Liver (tissue), 9 donors: ENCODE measurements around the gene SRPX2. TPM values are rescaled to one million over a fixed set of nuclear protein-coding genes. Genes with fewer than 3 reads are reported as not detected.

Source experiments
- DNase-seq: peaks from one replicate; pipeline ENCODE4 v3.0.0-alpha.2; 2017; ENCODE audit warnings: low spot score
- H3K27ac ChIP-seq, 2 donors: one replicate each; pipeline ENCODE4 v1.7.0; 2013; ENCODE audit warnings: inconsistent platforms in 2 of 2, low read length in 2 of 2, control low read depth in 1 of 2, low read depth in 1 of 2, mild to moderate bottlenecking in 1 of 2
- H3K27me3 ChIP-seq, 4 donors: one replicate each; pipeline versions ENCODE4 v1.6.1 to v1.7.0; 2013; ENCODE audit warnings: low read length in 3 of 4, inconsistent platforms in 1 of 4, mild to moderate bottlenecking in 1 of 4, moderate library complexity in 1 of 4; ENCODE audit not compliant: control insufficient read depth in 4 of 4, insufficient read depth in 4 of 4
- H3K36me3 ChIP-seq, 4 donors: one replicate each; pipeline versions ENCODE4 v1.6.1 to v1.7.0; 2013; ENCODE audit warnings: low read length in 3 of 4, mild to moderate bottlenecking in 3 of 4, low read depth in 1 of 4, moderate library complexity in 1 of 4; ENCODE audit not compliant: control insufficient read depth in 4 of 4, insufficient read depth in 3 of 4
- H3K4me1 ChIP-seq, 4 donors: one replicate each; pipeline versions ENCODE4 v1.6.1 to v1.7.0; 2013; ENCODE audit warnings: low read length in 3 of 4, mild to moderate bottlenecking in 3 of 4, moderate library complexity in 1 of 4; ENCODE audit not compliant: control insufficient read depth in 4 of 4, insufficient read depth in 4 of 4
- H3K4me3 ChIP-seq, 3 donors: one replicate each; pipeline versions ENCODE4 v1.6.1 to v1.7.0; 2013; ENCODE audit warnings: low read length in 3 of 3, control low read depth in 1 of 3, low read depth in 1 of 3, mild to moderate bottlenecking in 1 of 3
- H3K9ac ChIP-seq, 2 donors: one replicate each; pipeline ENCODE4 v1.7.0; 2013; ENCODE audit warnings: low read length in 2 of 2, mild to moderate bottlenecking in 2 of 2, moderate library complexity in 2 of 2, control low read depth in 1 of 2, low read depth in 1 of 2
- H3K9me3 ChIP-seq, 4 donors: one replicate each; pipeline versions ENCODE4 v1.6.1 to v1.7.0; 2013; ENCODE audit warnings: low read length in 3 of 4; ENCODE audit not compliant: control insufficient read depth in 4 of 4
- ATF3 ChIP-seq: IDR thresholded peaks from 2 replicates; pipeline ENCODE4 v1.6.1; 2016; ENCODE audit warnings: antibody characterized with exemption
- CTCF ChIP-seq: fragments of 150-350 bp; IDR thresholded peaks from 2 replicates; pipeline ENCODE4 v1.5.1; 2017; ENCODE audit warnings: improper control_type of control experiment, low read depth, low read length; ENCODE audit not compliant: missing input control
- EGR1 ChIP-seq, 2 donors: IDR thresholded peaks; 2 replicates each; pipeline ENCODE4 v1.6.1; 2016 to 2018; ENCODE audit warnings: antibody characterized with exemption in 2 of 2, low read depth in 2 of 2
- FOXA1 ChIP-seq: IDR thresholded peaks from 2 replicates; pipeline ENCODE4 v1.6.1; 2016; ENCODE audit warnings: antibody characterized with exemption
- GABPA ChIP-seq, 2 donors: IDR thresholded peaks in 1 of 2; conservative IDR thresholded peaks in 1 of 2; 2 replicates each; pipeline ENCODE4 v1.6.1; 2016; ENCODE audit warnings: antibody characterized with exemption in 2 of 2, mild to moderate bottlenecking in 1 of 2, moderate library complexity in 1 of 2
- HNF4A ChIP-seq, 2 donors: conservative IDR thresholded peaks; 2 replicates each; pipeline ENCODE4 v1.6.1; 2016; ENCODE audit warnings: antibody characterized with exemption in 2 of 2, mild to moderate bottlenecking in 2 of 2
- HNF4G ChIP-seq: IDR thresholded peaks from 2 replicates; pipeline ENCODE4 v1.6.1; 2016; ENCODE audit warnings: antibody characterized with exemption
- MAX ChIP-seq: IDR thresholded peaks from 2 replicates; pipeline ENCODE4 v1.6.1; 2016; ENCODE audit warnings: antibody characterized with exemption
- NR2F2 ChIP-seq: IDR thresholded peaks from 2 replicates; pipeline ENCODE4 v1.6.1; 2016; ENCODE audit warnings: antibody characterized with exemption
- RAD21 ChIP-seq, 2 donors: IDR thresholded peaks; 2 replicates each; pipeline ENCODE4 v1.6.1; 2016; ENCODE audit warnings: antibody characterized with exemption in 2 of 2, mild to moderate bottlenecking in 2 of 2
- REST ChIP-seq: IDR thresholded peaks from 2 replicates; pipeline ENCODE4 v1.6.1; 2016; ENCODE audit warnings: antibody characterized with exemption, mild to moderate bottlenecking
- RXRA ChIP-seq, 2 donors: IDR thresholded peaks; 2 replicates each; pipeline ENCODE4 v1.6.1; 2017 to 2018; ENCODE audit warnings: antibody characterized with exemption in 2 of 2, mild to moderate bottlenecking in 1 of 2
- TAF1 ChIP-seq: conservative IDR thresholded peaks from 2 replicates; pipeline ENCODE4 v1.6.1; 2016; ENCODE audit warnings: antibody characterized with exemption, mild to moderate bottlenecking
- YY1 ChIP-seq: IDR thresholded peaks from 2 replicates; pipeline ENCODE4 v1.6.1; 2016; ENCODE audit warnings: antibody characterized with exemption, mild to moderate bottlenecking
- ZBTB33 ChIP-seq: IDR thresholded peaks from 2 replicates; pipeline ENCODE4 v1.6.1; 2016; ENCODE audit warnings: antibody characterized with exemption
- WGBS: extraction: QIAGEN DNeasy Blood & Tissue Kit; methylation state at CpG from one replicate; pipeline ENCODE4 v1.1.7; 2013; 5-methylcytosine and 5-hydroxymethylcytosine counted together
- polyA plus RNA-seq, 2 donors: library from polyadenylated mRNA; stranded (reverse) in 1 of 2; unstranded in 1 of 2; fragments of 200-250 nt in 1 of 2; fragments of >200 nt in 1 of 2; fragmentation: Nextera tagmentation in 1 of 2; extraction: Ambion mirVana in 1 of 2; gene quantifications; one replicate each; pipeline versions ENCODE4 v1.2.1 to v1.2.3, GENCODE V29; 2013 to 2015
- total RNA-seq, 2 donors: library from RNA; depleted of rRNA; stranded (reverse); fragments of >200 nt; gene quantifications; one replicate each; pipeline ENCODE4 v1.2.3, GENCODE V29; 2014
- donor health status: healthy.
- donor health status: healthy.
- donor health status: healthy.
- donor health status: healthy.
- donor health status: healthy.

Gene SRPX2
- total and polyA plus RNA-seq, 4 donors = 0.47 to 7.8 (median 4.7) TPM

GRCh38 chrX:100662796-100663195 is 18.8 kb downstream of the SRPX2 start:
- Histone ChIP-seq H3K27ac (no peak overlapping the region), H3K9ac (no peak overlapping the region), H3K27me3 (no peaks in the 10 kb centered on the region), H3K36me3 (no peaks in the 10 kb centered on the region), H3K9me3 (no peaks in the 10 kb centered on the region), H3K4me1 (peaks cover 0 to 5% (median 0%) of the 10 kb centered on the region in 4 donors), H3K4me3 (no peak overlapping the region)
- no peak for DNase-seq
- TF ChIP-seq TAF1 (no peak), CTCF (no peak), HNF4A (conservative IDR thresholded peaks at IDR 0.05) (no peak), REST (no peak), NR2F2 (no peak), YY1 (no peak), HNF4G (no peak), RAD21 (IDR thresholded peaks at IDR 0.05) (no peak), EGR1 (IDR thresholded peaks at IDR 0.05; ENCODE audit: low read depth in 2 of 2) (no peak), GABPA (IDR thresholded peaks at IDR 0.05 in 1 of 2, conservative IDR thresholded peaks at IDR 0.05 in 1 of 2) (no peak), ATF3 (no peak), ZBTB33 (no peak), RXRA (IDR thresholded peaks at IDR 0.05) (no peak)
- WGBS = 94% methylated on average over 4 of the region's 4 CpGs

GRCh38 chrX:100663642-100664041 is 19.6 kb downstream of the SRPX2 start:
- Histone ChIP-seq H3K36me3 (no peaks in the 10 kb centered on the region), H3K27ac (no peak overlapping the region), H3K9ac (no peak overlapping the region), H3K4me3 (no peak overlapping the region), H3K9me3 (no peaks in the 10 kb centered on the region), H3K27me3 (no peaks in the 10 kb centered on the region), H3K4me1 (peaks cover 0 to 5% (median 0%) of the 10 kb centered on the region in 4 donors)
- TF ChIP-seq REST = no peak
- TF ChIP-seq HNF4A (conservative IDR thresholded peaks at IDR 0.05) = no peak
- no peak for TF ChIP-seq YY1
- no peak for TF ChIP-seq NR2F2
- TF ChIP-seq FOXA1 = no peak
- no peak for TF ChIP-seq RAD21 (IDR thresholded peaks at IDR 0.05)
- TF ChIP-seq CTCF = no peak
- TF ChIP-seq MAX = no peak
- TF ChIP-seq HNF4G = no peak
- no peak for TF ChIP-seq EGR1 (IDR thresholded peaks at IDR 0.05; ENCODE audit: low read depth in 2 of 2)
- TF ChIP-seq ATF3 = no peak
- no peak for TF ChIP-seq GABPA (IDR thresholded peaks at IDR 0.05 in 1 of 2, conservative IDR thresholded peaks at IDR 0.05 in 1 of 2)
- DNase-seq = no peak
- WGBS = 69% methylated on average over 2 of the region's 2 CpGs
